SIG-M5 treated with dmso at 0.1 percent for 504 hours (cell line): Measurements from ENCODE around the gene CDHR5.

Experiments
- DNase-seq: peaks from one replicate; lab custom pipeline; 2025; ENCODE audit not compliant: unreplicated experiment; lab: John Stamatoyannopoulos, UW

CDHR5 gene

GRCh38 chr11:611001-611996, 13.5 kb downstream of the CDHR5 start:
- no peak for DNase-seq

- DNase-seq = no peak
These were observed 14.5 kb downstream of the CDHR5 start for GRCh38 chr11:610146-610801.

DNA sequence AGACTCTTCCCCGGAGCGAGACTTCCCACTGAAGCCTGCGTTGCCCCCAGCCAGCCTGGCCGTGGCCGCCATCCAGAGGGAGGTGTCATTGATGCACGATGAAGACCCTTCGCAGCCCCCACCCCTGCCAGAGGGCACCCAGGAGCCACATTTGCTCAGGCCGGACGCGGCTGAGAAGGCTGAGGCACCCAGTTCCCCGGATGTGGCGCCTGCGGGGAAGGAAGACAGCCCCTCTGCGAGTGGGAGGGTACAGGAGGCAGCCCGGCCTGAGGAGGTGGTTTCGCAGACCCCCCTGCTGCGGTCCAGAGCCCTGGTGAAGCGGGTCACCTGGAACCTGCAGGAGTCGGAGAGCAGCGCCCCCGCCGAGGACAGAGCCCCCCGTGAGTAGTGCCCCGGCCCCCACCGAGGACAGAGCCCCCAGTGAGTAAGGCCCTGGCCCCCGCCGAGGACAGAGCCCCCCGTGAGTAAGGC, 15.4 kb downstream of the CDHR5 start:
- no peak for DNase-seq

DNA sequence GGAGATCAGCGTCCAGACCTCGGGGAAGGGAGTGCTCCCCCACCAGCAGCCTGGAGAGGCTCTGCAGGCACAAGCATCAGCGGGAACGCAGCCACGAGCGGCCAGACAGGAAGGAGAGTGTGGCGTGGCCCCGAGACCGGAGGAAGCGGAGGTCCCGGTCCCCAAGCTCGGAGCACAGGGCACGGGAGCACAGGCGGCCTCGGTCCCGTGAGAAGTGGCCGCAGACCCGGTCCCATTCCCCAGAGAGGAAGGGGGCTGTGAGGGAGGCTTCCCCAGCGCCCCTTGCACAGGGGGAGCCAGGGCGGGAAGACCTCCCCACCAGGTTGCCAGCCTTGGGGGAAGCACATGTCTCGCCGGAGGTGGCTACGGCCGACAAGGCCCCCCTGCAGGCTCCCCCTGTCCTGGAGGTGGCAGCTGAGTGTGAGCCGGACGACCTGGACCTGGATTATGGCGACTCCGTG, 15.9 kb downstream of the CDHR5 start:
- DNase-seq = no peak

- DNase-seq = no peak
These were observed 16.6 kb downstream of the CDHR5 start for GRCh38 chr11:607971-608659.

- no peak for DNase-seq
These were observed 17.6 kb downstream of the CDHR5 start for GRCh38 chr11:607020-607780.

DNA sequence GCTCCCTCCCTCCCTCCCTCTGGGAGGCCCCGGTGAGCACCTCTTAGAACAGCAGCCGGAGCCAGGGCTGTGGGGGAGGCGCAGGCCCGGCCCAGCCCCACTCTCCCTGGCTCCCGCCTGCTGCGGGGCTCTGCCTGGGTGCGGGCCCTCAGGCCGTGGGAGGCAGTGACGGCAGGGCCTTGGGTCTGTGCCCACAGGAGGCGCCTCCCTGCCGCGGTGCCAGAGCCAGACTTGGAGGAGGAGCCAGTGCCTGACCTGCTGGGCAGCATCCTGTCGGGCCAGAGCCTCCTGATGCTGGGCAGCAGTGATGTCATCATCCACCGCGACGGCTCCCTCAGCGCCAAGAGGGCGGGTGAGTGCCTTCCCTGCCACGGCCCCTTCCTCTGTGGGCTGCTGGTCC, 18.5 kb downstream of the CDHR5 start:
- DNase-seq = no peak

- DNase-seq = no peak
These were observed 19.2 kb downstream of the CDHR5 start for GRCh38 chr11:605286-606129.

GRCh38 chr11:603154-603553, 21.6 kb downstream of the CDHR5 start:
- DNase-seq = no peak

- no peak for DNase-seq
These were observed 23.0 kb downstream of the CDHR5 start for GRCh38 chr11:601573-602245.

- DNase-seq = no peak
These were observed 26.6 kb downstream of the CDHR5 start for GRCh38 chr11:598005-598680.

DNA sequence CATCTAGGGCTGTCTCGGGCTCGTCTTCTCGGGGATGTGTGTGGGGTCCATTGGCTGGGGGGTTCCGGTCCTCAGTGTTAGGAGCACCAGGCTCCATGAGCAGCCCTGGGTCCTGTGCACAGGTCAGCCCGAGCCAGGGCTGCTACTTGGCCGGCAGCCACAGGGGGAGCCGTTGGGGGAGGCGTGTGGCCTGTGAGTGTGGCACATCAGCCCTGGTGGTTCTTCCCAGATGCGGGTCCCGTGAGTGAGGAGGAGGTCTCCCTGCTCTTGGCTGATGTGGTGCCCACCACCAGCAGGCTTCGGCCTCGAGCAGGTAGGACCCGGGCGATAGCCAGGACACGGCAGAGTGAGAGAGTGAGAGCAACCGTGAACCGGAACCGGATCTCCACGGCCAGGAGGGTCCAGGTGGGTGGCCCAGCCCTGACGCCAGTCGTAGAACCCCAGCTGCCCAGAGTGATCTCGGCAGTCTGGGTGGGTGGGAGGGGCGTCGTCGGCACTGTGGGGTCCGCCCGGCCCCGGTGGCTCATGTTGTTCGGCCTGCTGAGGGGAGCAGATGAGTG, 27.5 kb downstream of the CDHR5 start:
- DNase-seq = no peak

DNA sequence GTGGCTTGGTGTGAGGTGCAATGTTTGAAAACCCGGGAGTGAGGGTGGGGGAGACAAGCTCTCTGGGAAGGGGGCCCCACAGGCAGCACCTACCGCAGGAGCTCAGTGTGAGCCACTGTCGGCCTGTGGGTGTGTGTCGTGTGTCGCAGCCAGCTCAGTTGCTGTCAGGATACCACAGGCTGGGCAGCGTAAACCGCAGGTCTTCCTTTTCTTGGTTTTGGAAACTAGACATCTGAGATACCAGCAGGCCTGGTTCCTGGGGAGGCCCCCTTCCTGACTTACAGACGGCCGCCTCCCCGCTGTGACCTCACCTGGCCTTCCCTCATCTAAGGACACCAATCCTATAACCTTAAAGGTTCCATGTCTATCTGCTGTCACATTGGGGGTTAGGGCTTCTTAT, 28.4 kb downstream of the CDHR5 start:
- no peak for DNase-seq

DNA sequence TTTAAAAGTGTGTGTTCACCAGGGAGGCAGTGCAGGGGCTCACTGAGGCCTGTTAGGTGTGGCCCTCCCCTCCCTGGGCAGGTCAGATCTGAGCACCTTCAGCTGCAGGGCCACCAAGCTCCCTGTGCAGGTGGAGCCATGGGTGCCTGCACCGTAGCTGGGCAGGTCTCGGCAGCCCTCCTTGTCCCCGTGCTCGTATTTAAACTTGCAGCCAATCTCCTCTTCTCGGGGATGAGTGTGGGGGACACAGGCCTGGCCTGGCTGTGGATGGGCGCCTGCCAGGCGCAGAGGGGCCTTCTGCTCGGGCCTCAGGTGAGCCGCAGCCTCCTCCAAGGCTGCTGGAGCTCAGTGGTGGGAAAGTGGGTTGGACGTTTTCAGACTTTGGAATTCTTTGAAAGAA, 29.4 kb downstream of the CDHR5 start:
- DNase-seq = no peak

DNA sequence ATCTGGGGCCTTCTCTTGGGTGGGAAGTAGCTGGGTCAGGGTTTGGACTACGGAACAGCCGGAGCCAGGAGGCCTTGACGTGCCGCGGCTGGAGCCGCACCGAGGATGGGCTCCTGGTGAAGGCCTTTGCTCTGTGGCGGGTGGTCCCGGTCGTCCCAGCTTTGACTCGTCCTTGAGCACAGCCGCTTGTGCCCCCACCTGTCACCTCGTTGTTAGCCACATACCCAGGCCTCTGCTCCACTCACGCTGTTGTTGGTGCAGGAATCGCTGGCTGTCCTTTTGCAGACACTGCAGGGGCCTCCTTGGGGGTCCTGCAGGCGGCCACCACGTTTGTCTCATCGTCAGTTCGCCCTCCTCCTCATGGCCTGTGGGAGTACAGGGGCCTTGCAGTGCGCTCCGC, 31.4 kb downstream of the CDHR5 start:
- DNase-seq = no peak

DNA sequence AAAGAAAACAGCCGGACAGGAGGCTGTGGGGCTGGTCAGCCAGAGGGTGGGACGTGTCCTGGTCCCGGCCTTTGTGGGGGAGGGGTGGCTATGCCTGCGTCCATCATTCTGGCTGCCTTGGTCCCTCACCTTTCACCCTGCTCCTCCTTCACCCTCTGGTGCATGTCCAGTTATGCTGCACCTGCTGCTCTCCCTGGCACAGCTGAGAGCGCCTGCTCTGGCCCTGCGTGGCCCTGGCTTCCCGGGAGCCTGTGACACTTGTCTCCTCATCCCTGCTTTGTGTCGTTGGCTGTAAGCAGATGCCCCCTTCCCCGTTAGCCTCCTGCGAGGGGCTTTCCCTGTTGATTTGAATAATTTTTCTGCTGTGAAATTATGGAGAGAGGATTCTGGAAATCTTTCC, 31.8 kb downstream of the CDHR5 start:
- DNase-seq = no peak

DNA sequence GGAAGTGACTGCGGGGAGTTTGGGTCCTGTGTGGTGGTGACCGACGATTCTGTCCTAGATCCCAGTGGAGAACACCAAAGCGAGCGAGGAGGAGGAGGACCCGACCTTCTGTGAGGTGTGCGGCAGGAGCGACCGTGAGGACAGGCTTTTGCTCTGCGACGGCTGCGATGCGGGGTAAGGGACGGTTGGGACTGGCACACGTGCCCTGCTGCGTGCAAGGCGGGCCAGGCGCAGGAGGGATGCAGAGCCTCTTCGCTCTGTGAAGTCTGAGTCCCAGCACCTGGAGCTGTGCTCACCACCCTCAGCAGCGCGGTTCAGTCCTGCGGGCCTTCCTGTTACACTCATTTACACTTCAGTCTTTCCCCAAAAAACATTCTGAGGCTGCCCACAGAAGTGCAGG, 32.3 kb downstream of the CDHR5 start:
- DNase-seq = no peak

- no peak for DNase-seq
These were observed 33.8 kb downstream of the CDHR5 start for GRCh38 chr11:590997-591396.
